Activated CD4-positive, alpha-beta T cell treated with anti-CD3 and anti-CD28 coated beads, Interleukin-2, amount 50 U/mL, for 48 hours (primary cell): Measurements from ENCODE around the gene ZFP36L2.

Source experiments
- DNase-seq, 2 experiments: peaks; one replicate each; pipeline ENCODE4 v3.0.0-alpha.2; 2020

Gene ZFP36L2

GRCh38 chr2:43184339-43184895, 42.0 kb downstream of the ZFP36L2 start:
- DNase-seq, result peak; percentile 61 to 72

DNA sequence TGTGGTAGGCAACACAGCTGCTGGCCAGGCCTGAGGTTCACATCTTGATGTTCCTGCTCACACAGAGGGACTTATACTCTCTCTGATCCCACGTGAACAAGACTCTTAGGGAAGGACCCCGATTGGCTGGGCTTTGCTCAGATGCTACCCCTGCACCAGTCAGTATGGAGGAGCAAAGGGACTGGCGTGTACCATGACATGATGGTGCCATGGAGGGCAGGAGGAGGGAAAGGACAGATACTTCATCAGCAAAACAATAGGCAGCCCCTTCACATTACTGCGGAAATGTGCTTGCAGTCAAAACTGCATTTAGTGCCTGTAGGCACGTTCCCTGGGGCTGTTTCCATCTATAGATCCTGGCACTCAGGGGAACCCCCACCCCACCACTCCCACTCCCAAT, 42.7 kb downstream of the ZFP36L2 start:
- DNase-seq, result no peak

DNA sequence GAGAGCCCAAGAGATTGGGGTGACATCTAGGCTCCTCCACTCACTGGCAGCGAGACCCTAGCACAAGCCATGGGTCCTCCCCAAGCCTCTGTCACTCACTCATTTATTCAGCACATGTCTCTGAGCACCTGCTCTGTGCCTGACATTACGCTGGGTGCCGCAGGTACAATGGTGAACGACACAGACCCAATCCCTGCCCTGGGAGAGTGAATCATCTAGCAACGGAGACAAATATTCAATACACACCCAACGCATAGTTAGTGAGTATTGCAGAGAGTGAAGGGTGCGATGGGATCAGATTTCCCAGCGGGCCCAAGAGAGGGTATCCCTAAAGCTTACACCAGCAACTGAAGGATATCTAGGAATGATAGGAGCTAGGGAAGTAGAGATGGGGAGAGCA, 45.5 kb downstream of the ZFP36L2 start:
- DNase-seq, result no peak

GRCh38 chr2:43179942-43180341, 46.5 kb downstream of the ZFP36L2 start:
- DNase-seq, result no peak

- DNase-seq, result no peak
These were observed 47.5 kb downstream of the ZFP36L2 start for GRCh38 chr2:43178602-43179542.

DNA sequence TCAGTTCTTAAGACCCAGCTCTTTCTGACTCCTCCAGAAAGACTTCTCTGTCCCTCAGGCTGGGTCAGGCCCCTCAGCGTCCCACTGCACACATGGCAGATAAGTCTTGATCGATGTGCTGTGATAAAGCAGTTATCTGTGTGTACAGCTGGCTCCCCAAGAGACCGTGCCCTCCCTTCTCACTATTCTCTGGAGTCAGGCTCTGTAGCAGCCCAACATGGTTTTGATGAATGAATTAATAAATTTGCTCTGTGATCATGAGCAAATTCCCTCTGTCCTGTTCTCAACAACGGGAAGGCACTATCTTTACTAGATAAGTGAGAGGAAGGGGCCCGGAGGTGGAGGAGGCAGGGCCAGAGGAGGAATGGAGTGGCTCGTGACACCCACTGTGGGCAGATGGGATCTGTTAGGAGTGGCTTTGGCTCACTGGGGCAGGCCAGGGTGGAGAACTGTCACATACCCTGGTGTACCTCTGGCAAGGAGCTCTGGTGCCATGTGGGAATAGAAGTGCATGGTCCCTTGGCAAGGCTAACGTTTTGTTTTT, 48.3 kb downstream of the ZFP36L2 start:
- no peak for DNase-seq

DNA sequence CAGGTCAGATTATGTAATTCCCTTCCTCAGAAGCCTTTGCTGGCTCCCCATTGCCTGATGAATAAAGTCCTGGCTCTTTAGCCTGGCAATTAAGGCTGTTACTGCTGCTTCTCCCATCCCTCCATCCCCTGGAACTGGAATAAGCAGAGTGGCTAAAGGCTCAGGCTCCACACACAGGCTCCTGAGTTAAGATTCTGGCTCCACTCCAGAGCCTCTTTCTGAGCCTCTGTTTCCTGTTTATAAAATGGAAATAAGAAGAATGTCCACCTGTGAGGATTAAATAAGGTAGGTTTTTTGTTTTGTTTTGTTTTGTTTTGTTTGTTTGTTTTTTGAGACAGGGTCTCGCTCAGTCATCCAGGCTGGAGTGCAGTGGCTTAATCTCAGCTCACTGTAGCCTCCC, 50.0 kb downstream of the ZFP36L2 start:
- DNase-seq, result no peak

GRCh38 chr2:43175876-43176275, 50.5 kb downstream of the ZFP36L2 start:
- DNase-seq, result peak in 1 of 2 experiments; percentile 18

GRCh38 chr2:43175020-43175441, 51.4 kb downstream of the ZFP36L2 start:
- DNase-seq, result no peak

DNA sequence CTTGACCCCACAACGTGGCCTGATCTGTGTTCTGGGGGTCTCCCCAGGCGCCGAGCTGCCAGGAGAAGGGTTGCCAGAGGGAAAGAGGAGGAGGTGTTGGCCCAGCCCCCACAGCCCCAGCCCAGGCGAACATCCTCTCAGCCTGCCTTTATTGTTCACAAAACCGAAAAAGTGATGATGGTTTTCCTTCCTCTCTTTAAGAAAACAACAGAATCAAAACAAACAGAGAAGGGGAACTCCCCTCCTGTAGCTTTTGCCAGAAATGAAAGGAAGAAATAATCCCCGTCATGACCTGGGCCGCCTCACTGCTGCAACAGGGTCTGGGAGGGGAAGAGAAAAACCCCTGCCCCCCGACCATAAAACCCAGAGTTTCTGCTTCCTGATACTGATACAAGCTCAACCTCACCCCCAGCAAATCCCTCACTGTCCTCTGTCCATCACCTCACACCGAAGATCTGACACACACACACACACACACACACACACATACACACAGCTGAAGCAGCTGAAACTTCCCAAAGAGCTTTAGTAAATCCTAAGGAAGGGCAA, 52.0 kb downstream of the ZFP36L2 start:
- peak; percentile 74 to 80 for DNase-seq
